Activated CD8-positive, alpha-beta T cell treated with anti-CD3 and anti-CD28 coated beads for 36 hours (primary cell): ENCODE results near the gene FRZB. TPM values are rescaled to one million over a fixed set of nuclear protein-coding genes. Genes with fewer than 3 reads are reported as not detected.

Experiments used
- ATAC-seq: fragments of 200-7000 bp; cut with Tn5 transposase; one replicate; pipeline ENCODE4 v1.10.0; 2021; ENCODE audit warnings: mild to moderate bottlenecking, moderate library complexity
- CTCF ChIA-PET: fragments of 350-600 bp; sonication (Branson Sonifier 250); formaldehyde crosslinking; loops from one replicate; lab custom pipeline; 2021; ENCODE audit warnings: antibody characterized with exemption; lab: Charles Lee
- POLR2A ChIA-PET: fragments of 350-600 bp; sonication (Branson Sonifier 250); formaldehyde crosslinking; loops from one replicate; lab custom pipeline; 2021; ENCODE audit warnings: antibody characterized with exemption; lab: Charles Lee
- DNase-seq: peaks from one replicate; pipeline ENCODE4 v3.0.0-alpha.2; 2020
- H3K27ac Mint-ChIP-seq: one replicate; pipeline ENCODE4 v1.8.0; 2021; ENCODE audit warnings: mild to moderate bottlenecking, mixed read lengths
- H3K27me3 Mint-ChIP-seq: one replicate; pipeline ENCODE4 v1.8.0; 2021; ENCODE audit warnings: mixed read lengths
- H3K36me3 Mint-ChIP-seq: one replicate; pipeline ENCODE4 v1.8.0; 2021; ENCODE audit warnings: low read depth, mixed read lengths
- H3K4me1 Mint-ChIP-seq: one replicate; pipeline ENCODE4 v1.8.0; 2021; ENCODE audit warnings: low read depth, mixed read lengths
- H3K4me3 Mint-ChIP-seq: one replicate; pipeline ENCODE4 v1.8.0; 2021; ENCODE audit warnings: mild to moderate bottlenecking, moderate library complexity, mixed read lengths
- H3K9me3 Mint-ChIP-seq: one replicate; pipeline ENCODE4 v1.8.0; 2021; ENCODE audit warnings: mixed read lengths
- CTCF ChIP-seq: fragments of 200-600 bp; IDR thresholded peaks from one replicate; pipeline ENCODE4 v1.8.0; 2022; ENCODE audit warnings: antibody characterized with exemption, mild to moderate bottlenecking
- intact Hi-C: fragments of 100-400 bp; cut with micrococcal nuclease; formaldehyde crosslinking; loops from one replicate; pipeline ENCODE4 v1.10.0; 2022
- total RNA-seq, 2 experiments: library from RNA; stranded (reverse); gene quantifications; one replicate each; pipeline ENCODE4 v1.2.3, GENCODE V29; 2021

Gene FRZB
- total RNA-seq, 2 experiments from 2014 or later, result not detected

- no peaks in the 10 kb centered on the region for H3K36me3 Mint-ChIP-seq
- ATAC-seq (no peak), DNase-seq (no peak)
- H3K9me3 Mint-ChIP-seq, result no peaks in the 10 kb centered on the region
- intact Hi-C loops, result no loop called here
- no peaks in the 10 kb centered on the region for H3K27me3 Mint-ChIP-seq
- H3K27ac Mint-ChIP-seq, result no peak overlapping the region
- no peak for TF ChIP-seq CTCF
- no peak overlapping the region for H3K4me3 Mint-ChIP-seq
- CTCF ChIA-PET, result no interaction called here
- POLR2A ChIA-PET, result no interaction called here
- no peaks in the 10 kb centered on the region for H3K4me1 Mint-ChIP-seq
Measured at GRCh38 chr2:182904844-182905243, 38.4 kb upstream of the FRZB start.

GRCh38 chr2:182903566-182903965 lies 37.1 kb upstream of the FRZB start:
- no peak overlapping the region for H3K27ac Mint-ChIP-seq
- no peaks in the 10 kb centered on the region for H3K4me1 Mint-ChIP-seq
- ChIA-PET CTCF (no interaction called here), POLR2A (no interaction called here)
- DNase-seq, result no peak
- H3K9me3 Mint-ChIP-seq, result no peaks in the 10 kb centered on the region
- intact Hi-C loops, result no loop called here
- ATAC-seq, result no peak
- H3K36me3 Mint-ChIP-seq, result no peaks in the 10 kb centered on the region
- TF ChIP-seq CTCF, result no peak
- H3K27me3 Mint-ChIP-seq, result no peaks in the 10 kb centered on the region
- no peak overlapping the region for H3K4me3 Mint-ChIP-seq

- POLR2A ChIA-PET, result no interaction called here
- DNase-seq, result no peak
- H3K4me1 Mint-ChIP-seq, result no peaks in the 10 kb centered on the region
- H3K4me3 Mint-ChIP-seq, result no peak overlapping the region
- TF ChIP-seq CTCF, result no peak
- no peak overlapping the region for H3K27ac Mint-ChIP-seq
- intact Hi-C loops, result no loop called here
- H3K36me3 Mint-ChIP-seq, result no peaks in the 10 kb centered on the region
- no peaks in the 10 kb centered on the region for H3K9me3 Mint-ChIP-seq
- CTCF ChIA-PET, result no interaction called here
- no peak for ATAC-seq
- no peaks in the 10 kb centered on the region for H3K27me3 Mint-ChIP-seq
Measured at GRCh38 chr2:182901748-182902147, 35.3 kb upstream of the FRZB start.

- ChIA-PET POLR2A (no interaction called here), CTCF (no interaction called here)
- no peak for TF ChIP-seq CTCF
- DNase-seq (no peak), ATAC-seq (no peak)
- H3K27ac Mint-ChIP-seq, result no peak overlapping the region
- no peaks in the 10 kb centered on the region for H3K4me1 Mint-ChIP-seq
- H3K9me3 Mint-ChIP-seq, result no peaks in the 10 kb centered on the region
- H3K4me3 Mint-ChIP-seq, result no peak overlapping the region
- H3K27me3 Mint-ChIP-seq, result no peaks in the 10 kb centered on the region
- intact Hi-C loops, result no loop called here
- H3K36me3 Mint-ChIP-seq, result no peaks in the 10 kb centered on the region
Measured at GRCh38 chr2:182898718-182899117, 32.3 kb upstream of the FRZB start.

GRCh38 chr2:182897137-182897536 lies 30.7 kb upstream of the FRZB start:
- ChIA-PET POLR2A (no interaction called here), CTCF (no interaction called here)
- no peak for TF ChIP-seq CTCF
- no peaks in the 10 kb centered on the region for H3K4me1 Mint-ChIP-seq
- ATAC-seq (no peak), DNase-seq (no peak)
- intact Hi-C loops, result no loop called here
- no peaks in the 10 kb centered on the region for H3K36me3 Mint-ChIP-seq
- H3K9me3 Mint-ChIP-seq, result no peaks in the 10 kb centered on the region
- no peak overlapping the region for H3K27ac Mint-ChIP-seq
- no peak overlapping the region for H3K4me3 Mint-ChIP-seq
- H3K27me3 Mint-ChIP-seq, result no peaks in the 10 kb centered on the region
